Testis (tissue), 2 donors: ENCODE measurements around the gene IGBP1.

ENCODE experiments used
- CTCF ChIP-seq, 3 experiments: fragments of 450-650 bp in 2 of 3; fragments of 200-600 bp in 1 of 3; sonication (generic) in 1 of 3; IDR thresholded peaks; one replicate each; pipeline ENCODE4 v1.5.1; 2016 to 2019; ENCODE audit warnings: antibody characterized with exemption in 3 of 3, mild to moderate bottlenecking in 2 of 3, moderate library complexity in 1 of 3
- POLR2A ChIP-seq: fragments of 450-650 bp; IDR thresholded peaks from one replicate; pipeline ENCODE4 v1.6.1; 2017; ENCODE audit warnings: antibody characterized with exemption, mild to moderate bottlenecking, moderate library complexity

DNA sequence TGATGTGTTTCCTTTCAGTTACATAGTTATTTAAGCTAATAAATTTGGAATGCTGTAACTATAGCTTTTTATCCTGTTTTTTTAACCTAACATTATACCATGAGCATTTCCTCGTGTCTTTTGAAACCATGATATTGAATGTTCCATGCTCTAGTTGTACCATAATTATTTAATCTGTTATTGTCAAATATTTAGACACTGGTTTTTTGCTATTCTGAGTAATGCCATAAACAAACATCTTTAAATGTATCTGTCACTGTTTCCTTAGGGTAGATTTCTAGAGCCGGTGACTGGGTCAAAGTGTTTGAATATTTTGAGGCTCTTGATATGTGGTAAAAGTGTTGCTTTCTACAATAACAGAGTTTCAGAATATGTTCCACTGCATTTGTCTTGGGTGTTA is 5.4 kb downstream of the IGBP1 start:
- TF ChIP-seq CTCF (IDR thresholded peaks at IDR 0.05) (no peak), POLR2A (no peak)
